ENCODE data around the gene CTNNA2.
"Not testable (repeated sequence)": the region's sequence is repeated elsewhere in the genome, so short reads cannot be mapped to it uniquely, and the experiment has no call there.

Gene CTNNA2

GRCh38 chr2:80198042-80198441 is 685.2 kb downstream of the CTNNA2 start:
- no peak for DNase-seq
- H3K27ac ChIP-seq = no peak overlapping the region
- H3K4me3 ChIP-seq (ENCODE audit: low read depth, low read length) = no peak overlapping the region
- no peaks in the 10 kb centered on the region for H3K27me3 ChIP-seq (ENCODE audit: insufficient read depth, low read depth, severe bottlenecking)
- TF ChIP-seq CTCF (IDR thresholded peaks at IDR 0.05; ENCODE audit: low read depth, low read length) = no peak
- H3K36me3 ChIP-seq = no peaks in the 10 kb centered on the region
- H3K9me3 ChIP-seq (ENCODE audit: severe bottlenecking) = peaks cover 5% of the 10 kb centered on the region

- Histone ChIP-seq H3K27me3 (ENCODE audit: insufficient read depth, low read depth, severe bottlenecking) (no peaks in the 10 kb centered on the region), H3K27ac (no peak overlapping the region), H3K4me3 (ENCODE audit: low read depth, low read length) (no peak overlapping the region), H3K36me3 (no peaks in the 10 kb centered on the region), H3K9me3 (ENCODE audit: severe bottlenecking) (peaks cover 19% of the 10 kb centered on the region)
- DNase-seq = no peak
- TF ChIP-seq CTCF (IDR thresholded peaks at IDR 0.05; ENCODE audit: low read depth, low read length) = no peak
Observed at GRCh38 chr2:80199504-80199903, 686.7 kb downstream of the CTNNA2 start.

GRCh38 chr2:80203929-80204328 is 691.1 kb downstream of the CTNNA2 start:
- not testable (repeated sequence) for H3K27me3 ChIP-seq (ENCODE audit: insufficient read depth, low read depth, severe bottlenecking); DNase-seq; H3K4me3 ChIP-seq (ENCODE audit: low read depth, low read length); H3K27ac ChIP-seq; H3K36me3 ChIP-seq
- peaks cover 15% of the 10 kb centered on the region for H3K9me3 ChIP-seq (ENCODE audit: severe bottlenecking)

GRCh38 chr2:80205498-80205897 is 692.6 kb downstream of the CTNNA2 start:
- Histone ChIP-seq H3K27ac (no peak overlapping the region), H3K9me3 (ENCODE audit: severe bottlenecking) (peaks cover 15% of the 10 kb centered on the region), H3K4me3 (ENCODE audit: low read depth, low read length) (no peak overlapping the region), H3K36me3 (no peaks in the 10 kb centered on the region), H3K27me3 (ENCODE audit: insufficient read depth, low read depth, severe bottlenecking) (peaks cover 6% of the 10 kb centered on the region)
- no peak for TF ChIP-seq CTCF (IDR thresholded peaks at IDR 0.05; ENCODE audit: low read depth, low read length)
- DNase-seq = no peak

- H3K4me3 ChIP-seq (ENCODE audit: low read depth, low read length) = no peak overlapping the region
- H3K9me3 ChIP-seq (ENCODE audit: severe bottlenecking) = peaks cover under 1% of the 10 kb centered on the region
- H3K27me3 ChIP-seq (ENCODE audit: insufficient read depth, low read depth, severe bottlenecking) = peaks cover 6% of the 10 kb centered on the region
- no peak for DNase-seq
- no peak overlapping the region for H3K27ac ChIP-seq
- no peaks in the 10 kb centered on the region for H3K36me3 ChIP-seq
- no peak for TF ChIP-seq CTCF (IDR thresholded peaks at IDR 0.05; ENCODE audit: low read depth, low read length)
Observed at GRCh38 chr2:80209458-80209857, 696.6 kb downstream of the CTNNA2 start.

GRCh38 chr2:80217446-80217845 is 704.6 kb downstream of the CTNNA2 start:
- Histone ChIP-seq H3K27me3 (ENCODE audit: insufficient read depth, low read depth, severe bottlenecking) (no peaks in the 10 kb centered on the region), H3K9me3 (ENCODE audit: severe bottlenecking) (peaks cover 6% of the 10 kb centered on the region), H3K27ac (no peak overlapping the region), H3K4me3 (ENCODE audit: low read depth, low read length) (no peak overlapping the region), H3K36me3 (no peaks in the 10 kb centered on the region)
- no peak for DNase-seq
- TF ChIP-seq CTCF (IDR thresholded peaks at IDR 0.05; ENCODE audit: low read depth, low read length) = no peak
